Stimulated activated effector memory CD8-positive, alpha-beta T cell treated with anti-CD3 and anti-CD28 coated beads, Interleukin-12 subunit alpha, Interleukin-12 subunit beta, amount 100 ng/mL, for 72 hours (primary cell): ENCODE measurements around the gene NFATC2.
A peak's percentile ranks its signal among the peaks of the same experiment; 100 is the strongest.
"Not testable (repeated sequence)": the region's sequence is repeated elsewhere in the genome, so short reads cannot be mapped to it uniquely, and the experiment has no call there.

Experiments used
- ATAC-seq: fragments of 150-1000 bp; cut with Tn5 transposase; 2 replicates; pipeline ENCODE4 v1.10.0; 2021
- DNase-seq, 2 donors: peaks; one replicate each; pipeline ENCODE4 v3.0.0; 2021 to 2022; ENCODE audit warnings: low spot score in 2 of 2
- H3K27ac Mint-ChIP-seq: one replicate; pipeline ENCODE4 v1.8.0; 2022; ENCODE audit warnings: mild to moderate bottlenecking, mixed read lengths
- H3K36me3 Mint-ChIP-seq: one replicate; pipeline ENCODE4 v1.8.0; 2022; ENCODE audit warnings: mild to moderate bottlenecking, mixed read lengths
- H3K4me1 Mint-ChIP-seq: one replicate; pipeline ENCODE4 v1.8.0; 2022; ENCODE audit warnings: mixed read lengths
- H3K4me3 Mint-ChIP-seq: one replicate; pipeline ENCODE4 v1.8.0; 2022; ENCODE audit warnings: mild to moderate bottlenecking, mixed read lengths
- H3K9me3 Mint-ChIP-seq: one replicate; pipeline ENCODE4 v1.8.0; 2022; ENCODE audit warnings: mixed read lengths

Gene NFATC2

DNA sequence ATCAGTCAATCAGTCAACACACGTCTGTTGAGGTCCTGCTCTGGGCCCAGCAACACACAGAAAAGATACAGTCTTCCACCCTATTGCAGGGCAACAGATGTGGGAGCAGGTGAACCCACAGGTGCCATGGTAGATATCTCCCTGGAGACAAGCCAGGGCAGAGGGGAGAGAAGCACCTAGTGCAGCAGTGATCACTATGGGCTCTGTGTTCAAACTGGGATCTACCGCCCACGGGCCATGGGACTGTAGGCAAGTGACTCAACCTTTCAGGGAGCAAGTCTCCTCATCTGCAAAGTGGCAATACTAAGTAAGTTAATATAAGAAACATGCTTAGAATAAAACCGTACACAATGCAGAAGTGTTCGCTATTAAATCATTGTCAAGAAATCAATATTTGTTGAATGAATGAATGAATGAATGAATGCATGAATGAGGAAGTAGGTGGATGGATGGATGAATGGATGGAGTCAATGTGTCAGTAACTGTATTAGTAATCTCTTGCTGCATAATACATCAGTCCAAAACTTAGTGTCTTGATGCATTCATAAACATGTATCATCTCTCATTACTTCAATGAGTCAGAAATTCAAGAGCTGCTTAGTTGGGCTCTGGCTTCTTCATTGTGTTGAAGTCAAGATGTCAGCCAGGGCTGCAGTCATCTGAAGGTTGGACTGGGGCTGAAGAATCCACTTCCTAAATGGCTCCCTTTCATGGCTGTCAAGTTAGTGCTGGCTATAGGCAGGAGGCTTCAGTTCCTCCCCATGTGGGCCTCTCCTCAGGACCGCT is 31.9 kb upstream of the NFATC2 start:
- H3K4me1 Mint-ChIP-seq = peaks cover 8% of the 10 kb centered on the region
- H3K9me3 Mint-ChIP-seq = no peaks in the 10 kb centered on the region
- ATAC-seq (peak; percentile 96), DNase-seq (peak in 1 of 2 donors; percentile 57)
- H3K4me3 Mint-ChIP-seq = no peak overlapping the region
- no peaks in the 10 kb centered on the region for H3K36me3 Mint-ChIP-seq
- H3K27ac Mint-ChIP-seq = peak overlapping the region; percentile 44

DNA sequence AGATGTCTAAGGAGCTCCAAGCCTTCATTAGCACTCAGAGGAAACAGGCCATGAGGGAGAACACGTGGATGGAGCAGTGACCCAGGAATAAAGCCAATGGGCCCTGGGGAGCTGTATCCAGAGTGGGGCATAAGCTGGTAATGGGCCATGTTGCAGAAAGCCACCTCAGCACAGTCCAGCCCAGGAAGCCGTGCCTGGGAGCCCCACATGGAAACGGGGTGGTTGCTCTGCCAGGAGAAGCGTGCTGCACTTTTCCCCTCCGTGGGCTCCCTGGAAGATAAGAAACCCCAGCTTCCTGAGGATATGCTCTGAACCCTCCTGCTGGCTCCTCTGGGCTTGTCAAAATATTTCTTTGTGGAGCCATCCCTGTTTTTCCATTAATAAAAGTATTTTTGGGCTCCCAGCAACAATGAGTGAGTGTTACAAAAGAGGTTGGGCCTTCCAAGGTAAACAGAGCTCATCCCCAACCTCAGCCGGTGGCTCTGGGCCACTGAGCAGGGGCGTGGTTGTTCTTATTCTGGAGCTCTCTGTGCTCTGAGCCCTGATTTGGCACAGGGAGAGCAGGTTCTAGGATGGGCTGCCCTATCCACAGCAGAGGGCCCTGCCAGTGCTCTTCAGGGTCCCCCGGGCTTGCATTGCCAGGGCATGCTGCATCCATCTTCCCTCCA is 31.2 kb upstream of the NFATC2 start:
- H3K27ac Mint-ChIP-seq = peak overlapping the region; percentile 44
- DNase-seq (no peak), ATAC-seq (no peak)
- H3K9me3 Mint-ChIP-seq = no peaks in the 10 kb centered on the region
- no peaks in the 10 kb centered on the region for H3K36me3 Mint-ChIP-seq
- no peak overlapping the region for H3K4me3 Mint-ChIP-seq
- H3K4me1 Mint-ChIP-seq = peaks cover 8% of the 10 kb centered on the region

DNA sequence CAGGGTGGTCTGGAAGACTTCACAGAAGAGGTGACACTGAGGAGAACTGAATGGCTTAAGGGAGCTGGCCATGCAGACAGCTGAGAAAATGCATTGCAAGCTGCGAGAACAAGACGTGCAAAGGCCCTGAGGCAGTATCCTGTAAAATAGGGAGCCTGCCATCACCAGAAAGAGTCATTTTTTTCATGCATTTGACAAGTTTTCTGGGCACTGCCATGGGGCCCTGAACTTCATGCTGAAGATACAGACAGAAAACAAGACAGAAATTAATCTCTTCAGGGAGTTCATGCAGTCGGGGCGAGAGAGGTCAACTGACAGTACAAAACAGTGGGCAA is 28.9 kb upstream of the NFATC2 start:
- ATAC-seq (no peak), DNase-seq (no peak)
- no peak overlapping the region for H3K27ac Mint-ChIP-seq
- no peak overlapping the region for H3K4me3 Mint-ChIP-seq
- H3K9me3 Mint-ChIP-seq = no peaks in the 10 kb centered on the region
- H3K4me1 Mint-ChIP-seq = peaks cover 8% of the 10 kb centered on the region
- no peaks in the 10 kb centered on the region for H3K36me3 Mint-ChIP-seq

DNA sequence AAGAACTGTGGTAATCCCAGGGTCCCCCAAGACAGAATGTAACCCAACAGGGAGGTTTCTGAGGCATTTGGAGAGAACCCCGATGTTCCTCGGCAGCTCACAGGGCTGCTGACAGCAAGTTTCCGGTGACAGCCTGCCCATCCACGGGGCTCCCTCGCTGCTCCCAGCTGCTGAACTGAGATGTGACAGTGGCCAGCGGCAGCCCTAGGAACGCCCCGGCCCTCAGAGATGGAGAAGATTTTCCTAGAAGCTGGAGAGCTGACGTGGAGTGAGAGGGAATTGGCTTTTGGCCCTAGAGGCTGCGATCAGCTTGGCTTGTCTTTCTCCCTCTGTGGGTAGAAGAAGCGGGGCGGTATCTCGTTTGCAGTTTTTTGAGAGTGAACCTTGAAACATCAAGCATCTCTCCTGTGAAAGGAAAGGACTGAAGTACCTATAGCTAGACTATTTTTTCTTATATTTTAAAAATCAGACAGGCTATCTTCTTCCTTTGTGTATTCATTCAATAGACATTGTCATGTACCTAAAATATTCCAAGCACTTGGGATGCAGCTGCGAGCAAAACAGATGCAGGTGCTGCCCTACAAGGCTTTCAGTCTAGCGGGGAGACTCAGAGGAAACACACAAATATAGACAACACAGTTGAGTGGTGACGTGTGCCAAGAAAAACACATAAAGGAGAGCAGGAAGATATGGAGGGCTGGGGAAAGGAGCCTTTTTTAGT is 28.4 kb upstream of the NFATC2 start:
- Mint-ChIP-seq H3K36me3 (no peaks in the 10 kb centered on the region), H3K9me3 (no peaks in the 10 kb centered on the region), H3K4me3 (no peak overlapping the region), H3K27ac (no peak overlapping the region), H3K4me1 (peaks cover 8% of the 10 kb centered on the region)
- DNase-seq (no peak), ATAC-seq (no peak)

DNA sequence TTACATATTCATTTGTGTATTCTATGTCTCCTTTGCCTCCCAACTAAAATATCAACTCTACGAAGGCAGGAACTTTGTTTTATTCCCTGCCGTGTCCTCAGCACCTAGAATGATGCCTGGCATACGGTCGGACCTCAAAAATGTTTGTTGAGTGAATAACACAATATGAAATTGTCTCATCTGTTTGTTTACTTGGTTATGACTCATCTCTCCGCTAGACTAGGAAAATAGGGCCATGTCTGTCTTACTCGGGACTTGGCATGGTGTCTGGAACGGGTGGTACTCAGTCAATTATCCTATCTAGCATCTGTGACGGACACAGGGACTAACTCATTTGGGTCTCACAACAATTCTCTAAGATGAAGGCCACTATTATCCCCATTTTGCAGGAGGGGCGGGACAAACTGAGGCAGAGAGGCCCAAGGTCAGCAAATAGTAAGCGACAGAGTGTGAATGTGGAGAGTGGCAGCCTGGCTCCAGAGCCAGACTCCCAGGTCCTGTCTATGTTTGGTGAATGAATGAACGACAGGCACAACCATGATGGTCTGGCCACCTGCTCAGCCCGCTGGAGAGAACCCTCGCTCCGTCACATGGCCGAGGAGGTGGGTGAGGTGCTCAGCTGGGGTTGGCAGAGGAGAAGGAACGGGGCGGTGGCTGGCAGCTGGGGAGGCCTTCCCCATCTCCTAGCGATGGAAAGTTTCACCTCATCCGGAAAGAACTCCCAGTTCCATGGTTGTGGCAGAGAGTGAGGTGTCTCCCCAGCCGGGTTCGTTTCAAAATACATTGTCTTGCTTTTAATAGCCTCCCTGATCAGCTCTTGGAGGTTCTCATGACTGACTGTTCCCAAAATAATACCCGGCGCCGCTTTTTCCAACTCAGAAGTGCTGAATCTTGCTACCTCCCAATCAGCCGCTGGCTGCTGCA is 27.6 kb upstream of the NFATC2 start:
- ATAC-seq (no peak), DNase-seq (no peak)
- no peak overlapping the region for H3K4me3 Mint-ChIP-seq
- H3K9me3 Mint-ChIP-seq = no peaks in the 10 kb centered on the region
- no peak overlapping the region for H3K27ac Mint-ChIP-seq
- H3K36me3 Mint-ChIP-seq = no peaks in the 10 kb centered on the region
- peaks cover 8% of the 10 kb centered on the region for H3K4me1 Mint-ChIP-seq

DNA sequence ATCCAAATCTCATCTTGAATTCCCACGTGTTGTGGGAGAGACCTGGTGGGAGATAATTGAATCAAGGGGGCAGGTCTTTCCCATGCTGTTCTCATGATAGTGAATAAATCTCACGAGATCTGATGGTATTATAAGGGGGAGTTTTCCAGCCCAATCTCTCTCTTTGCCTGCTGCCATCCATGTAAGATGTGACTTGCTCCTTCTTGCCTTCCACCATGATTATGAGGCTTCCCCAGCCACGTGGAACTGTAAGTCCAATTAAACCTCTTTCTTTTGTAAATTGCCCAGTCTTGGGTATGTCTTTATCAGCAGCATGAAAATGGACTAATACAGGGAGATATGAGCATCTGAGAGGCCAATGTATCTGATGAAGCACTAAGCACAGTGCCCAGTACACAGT is 26.0 kb upstream of the NFATC2 start:
- not testable (repeated sequence) for H3K4me1 Mint-ChIP-seq, DNase-seq, H3K4me3 Mint-ChIP-seq, H3K9me3 Mint-ChIP-seq, H3K36me3 Mint-ChIP-seq, ATAC-seq
- peak overlapping the region; percentile 6 for H3K27ac Mint-ChIP-seq

DNA sequence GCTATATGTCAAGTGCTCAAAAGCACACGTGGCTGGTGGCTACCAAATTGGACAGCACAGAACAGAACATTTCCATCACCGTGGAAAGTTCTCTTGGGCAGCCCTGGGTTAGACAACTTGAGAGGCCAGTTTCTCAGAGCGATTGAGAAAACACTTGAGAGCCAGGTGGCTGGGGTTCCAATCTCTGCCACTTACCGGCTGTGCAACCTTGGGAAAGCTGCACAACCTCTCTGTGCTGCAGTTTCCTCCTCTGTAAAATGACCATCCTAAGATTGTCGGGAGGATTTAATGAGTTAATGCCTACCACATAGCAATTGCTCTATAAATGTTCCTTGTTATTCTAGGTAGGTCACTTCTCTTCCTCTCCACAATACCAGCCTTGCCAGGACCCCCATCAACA is 25.1 kb upstream of the NFATC2 start:
- Mint-ChIP-seq H3K4me3 (no peak overlapping the region), H3K4me1 (peaks cover 10% of the 10 kb centered on the region), H3K27ac (peak overlapping the region; percentile 6), H3K36me3 (no peaks in the 10 kb centered on the region), H3K9me3 (no peaks in the 10 kb centered on the region)
- no peak for ATAC-seq
- no peak for DNase-seq

DNA sequence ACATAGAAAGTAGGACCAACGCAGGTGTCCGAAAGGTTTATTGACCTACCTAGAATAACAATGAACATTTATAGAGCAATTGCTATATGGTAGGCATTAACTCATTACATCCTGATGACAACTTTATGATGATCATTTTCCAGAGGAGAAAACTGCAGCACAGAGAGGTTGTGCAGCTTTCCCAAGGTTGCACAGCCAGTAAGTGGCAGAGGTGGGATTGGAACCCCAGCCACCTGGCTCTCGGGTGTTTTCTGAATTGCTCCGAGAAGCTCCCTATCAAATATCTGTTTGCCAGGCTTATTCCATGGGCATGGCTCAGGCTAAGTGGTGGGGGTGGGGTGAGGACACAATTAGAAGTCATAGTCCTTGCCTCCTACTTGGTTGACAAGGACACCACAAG is 24.1 kb upstream of the NFATC2 start:
- Mint-ChIP-seq H3K36me3 (no peaks in the 10 kb centered on the region), H3K27ac (no peak overlapping the region), H3K4me1 (peaks cover 14% of the 10 kb centered on the region), H3K9me3 (no peaks in the 10 kb centered on the region), H3K4me3 (no peak overlapping the region)
- no peak for DNase-seq
- ATAC-seq = no peak

DNA sequence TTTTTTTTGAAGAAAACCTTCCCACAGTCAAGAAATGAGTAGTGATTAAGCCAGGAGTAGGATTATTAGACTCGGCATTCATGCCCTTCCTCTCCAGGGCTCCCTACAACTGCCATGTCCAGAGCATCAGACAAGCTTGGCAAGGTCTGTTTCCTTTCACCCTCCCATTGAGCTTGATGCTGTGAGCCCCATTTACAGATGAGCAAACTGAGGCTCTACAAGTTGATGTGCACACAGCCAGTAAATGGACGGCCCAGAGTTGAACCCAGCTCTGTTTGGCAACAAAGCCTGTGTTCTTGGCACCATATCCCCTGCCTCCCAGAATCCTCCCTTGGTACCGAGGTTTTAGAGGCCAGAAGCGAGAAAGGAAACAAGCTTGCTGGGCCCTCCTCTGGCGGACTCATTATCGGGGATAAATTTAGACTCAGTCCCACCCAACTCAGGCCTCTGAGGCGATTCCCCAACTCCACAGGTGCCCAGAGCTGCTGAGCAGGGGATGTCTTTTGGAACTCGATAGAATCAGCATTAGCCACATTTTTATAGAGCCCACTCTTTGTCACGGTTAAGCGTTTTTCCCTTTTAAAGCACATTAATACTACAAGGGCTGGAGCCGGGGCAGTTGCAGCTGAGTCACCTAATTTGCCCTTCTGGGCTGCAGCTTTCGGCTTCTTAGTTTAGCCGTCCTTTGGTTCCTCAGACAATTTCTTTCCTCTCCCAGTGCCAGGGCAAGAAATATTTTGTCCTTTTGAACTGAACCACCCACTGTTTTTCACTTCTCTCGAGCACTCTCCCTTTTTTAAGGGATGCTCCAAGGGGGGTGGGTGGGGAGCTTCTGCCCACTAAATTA is 23.0 kb upstream of the NFATC2 start:
- Mint-ChIP-seq H3K27ac (no peak overlapping the region), H3K4me3 (no peak overlapping the region)
- DNase-seq = no peak

DNA sequence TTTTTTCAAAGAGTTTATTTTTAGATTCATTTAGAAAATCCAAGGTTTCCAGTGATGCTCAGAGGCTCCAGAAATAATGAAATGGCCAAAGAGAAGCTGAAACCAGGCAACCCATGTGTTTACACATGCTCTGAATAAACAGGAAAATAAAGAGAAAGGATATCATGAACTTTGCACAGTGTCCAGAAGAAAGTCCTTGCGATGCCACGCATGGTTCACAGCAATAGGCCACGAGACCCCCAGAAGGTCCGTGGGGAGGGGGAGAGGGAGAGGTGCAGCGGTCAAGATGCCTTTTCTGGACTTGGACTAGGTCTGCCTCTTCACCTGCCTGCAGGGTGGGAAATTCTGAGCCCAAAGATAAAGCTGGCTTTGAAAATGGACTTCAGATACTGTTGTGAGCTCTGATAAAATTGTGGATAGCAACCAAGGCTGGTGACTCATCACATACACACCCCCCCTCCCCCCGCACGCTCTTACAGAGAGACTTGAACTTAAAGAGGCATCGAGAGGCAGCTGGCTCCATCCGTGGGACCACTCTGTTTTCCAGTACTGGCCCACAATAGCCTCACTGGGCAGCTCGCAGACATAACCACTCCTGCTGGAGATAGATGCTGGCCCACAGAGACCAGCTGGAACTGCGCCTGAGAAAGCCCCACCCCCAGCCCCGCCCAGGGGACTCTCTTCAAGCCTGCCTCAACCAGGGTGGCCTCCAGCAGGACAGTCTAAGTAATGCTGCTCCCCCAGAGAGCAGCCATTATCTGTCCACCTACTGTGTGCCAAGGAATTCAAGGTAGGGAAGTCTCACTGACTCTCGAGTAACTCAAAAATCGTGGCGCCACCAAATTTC is 21.2 kb upstream of the NFATC2 start:
- Mint-ChIP-seq H3K4me1 (peaks cover 27% of the 10 kb centered on the region), H3K9me3 (no peaks in the 10 kb centered on the region), H3K36me3 (no peaks in the 10 kb centered on the region), H3K4me3 (peak overlapping the region; percentile 68), H3K27ac (no peak overlapping the region)
- DNase-seq (no peak), ATAC-seq (peak; percentile 58)

More for the DNA sequence above, 23.0 kb upstream of the NFATC2 start:
- ATAC-seq = no peak
- H3K4me1 Mint-ChIP-seq = peaks cover 24% of the 10 kb centered on the region
- H3K9me3 Mint-ChIP-seq = no peaks in the 10 kb centered on the region
- no peaks in the 10 kb centered on the region for H3K36me3 Mint-ChIP-seq

DNA sequence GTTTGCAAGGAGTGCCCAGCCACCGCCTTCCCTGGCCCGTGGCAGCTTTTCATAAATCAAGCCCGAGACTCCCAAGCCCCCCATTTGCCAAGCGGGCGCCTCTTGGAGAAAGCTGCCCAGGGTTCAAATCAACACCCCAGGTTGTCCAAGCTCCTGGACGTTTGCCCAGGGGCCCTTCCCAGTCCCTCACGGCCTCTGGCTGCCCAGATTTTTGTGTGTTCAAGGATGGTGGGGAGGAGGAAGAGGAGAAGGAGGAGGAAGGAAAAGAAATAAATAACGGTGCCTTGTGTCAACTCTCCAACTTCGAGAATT is 20.6 kb upstream of the NFATC2 start:
- Mint-ChIP-seq H3K36me3 (no peaks in the 10 kb centered on the region), H3K27ac (no peak overlapping the region), H3K4me3 (peak overlapping the region; percentile 68), H3K4me1 (peaks cover 27% of the 10 kb centered on the region), H3K9me3 (no peaks in the 10 kb centered on the region)
- no peak for DNase-seq
- no peak for ATAC-seq

DNA sequence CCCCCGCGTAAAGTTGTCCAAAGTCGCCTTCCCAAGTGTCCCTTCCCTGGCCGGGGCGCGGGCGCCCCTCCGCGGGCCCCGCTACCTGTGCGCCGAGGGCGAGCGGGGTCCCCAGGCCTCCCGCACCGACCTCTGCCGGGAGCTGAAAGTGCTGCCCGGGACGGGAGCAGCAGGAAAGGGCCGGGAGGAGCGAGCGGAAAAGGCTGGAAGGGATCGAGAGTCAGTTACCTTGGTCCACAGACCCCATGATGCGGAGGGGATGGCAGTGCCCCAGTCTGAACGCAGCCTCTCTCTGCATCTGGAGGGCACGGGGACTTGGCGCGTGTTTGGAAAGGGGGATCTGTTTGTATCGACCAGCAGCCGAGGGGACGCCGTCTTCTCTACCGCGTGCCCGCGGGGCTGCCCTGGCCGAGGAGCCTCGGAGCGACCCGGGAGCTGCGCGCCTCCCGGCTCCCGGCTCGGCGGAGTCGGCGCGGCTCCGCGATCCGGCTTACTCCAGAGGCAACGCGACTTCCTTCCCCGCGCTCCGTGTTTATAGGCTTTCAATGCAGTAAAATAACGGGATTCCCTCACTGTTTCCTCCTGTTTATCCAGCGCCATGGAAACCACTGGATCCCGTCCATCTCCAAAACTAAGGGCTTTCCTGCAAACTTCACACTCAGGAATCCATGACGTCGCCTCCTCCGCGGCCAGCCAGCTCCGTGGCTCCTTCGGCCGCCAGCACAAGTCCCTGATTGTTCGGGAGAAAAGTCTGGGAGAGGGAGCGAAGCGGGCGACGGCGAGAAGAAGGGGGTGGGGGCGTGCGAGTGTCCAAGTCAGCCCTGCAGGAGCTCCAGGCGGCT is 20.0 kb upstream of the NFATC2 start:
- H3K4me3 Mint-ChIP-seq = peak overlapping the region; percentile 68
- no peak overlapping the region for H3K27ac Mint-ChIP-seq
- H3K9me3 Mint-ChIP-seq = no peaks in the 10 kb centered on the region
- ATAC-seq (peak; percentile 60), DNase-seq (peak in 1 of 2 donors; percentile 62)
- peaks cover 27% of the 10 kb centered on the region for H3K4me1 Mint-ChIP-seq
- H3K36me3 Mint-ChIP-seq = no peaks in the 10 kb centered on the region

DNA sequence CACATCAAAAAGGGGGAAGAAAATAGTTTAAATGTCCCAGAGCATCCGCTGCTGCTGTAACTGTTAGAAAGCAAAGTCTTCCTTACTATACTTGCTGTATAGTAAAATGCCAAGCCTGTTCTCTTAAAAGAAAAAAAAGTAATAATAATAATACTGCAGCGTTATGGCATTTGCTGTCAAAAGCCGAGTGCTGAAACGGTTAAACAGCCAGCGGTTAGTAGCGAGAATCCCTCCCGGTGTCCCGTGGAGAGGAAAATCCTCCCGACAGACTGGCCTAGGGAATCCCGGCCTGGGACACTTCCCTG is 19.5 kb upstream of the NFATC2 start:
- Mint-ChIP-seq H3K36me3 (no peaks in the 10 kb centered on the region), H3K27ac (no peak overlapping the region), H3K4me3 (peak overlapping the region; percentile 68), H3K4me1 (peaks cover 27% of the 10 kb centered on the region), H3K9me3 (no peaks in the 10 kb centered on the region)
- ATAC-seq (no peak), DNase-seq (no peak)
